HL-60 (cell line): ENCODE measurements around the gene RAPGEF4.

ENCODE experiments used
- DNase-seq, 2 experiments: peaks; one replicate each; pipeline ENCODE4 v3.0.0-alpha.2; 2010 to 2020; ENCODE audit warnings: low read depth in 1 of 2, low spot score in 1 of 2
- H3K27ac ChIP-seq: fragments of 250-450 bp; sonication (Bioruptor Pico); replicated peaks from 2 replicates; pipeline ENCODE4 v1.5.1; 2020; ENCODE audit warnings: mild to moderate bottlenecking, moderate library complexity
- H3K27me3 ChIP-seq: fragments of 250-450 bp; sonication (Bioruptor Pico); 2 replicates; pipeline ENCODE4 v1.5.1; 2021; ENCODE audit warnings: mild to moderate bottlenecking, moderate library complexity; ENCODE audit not compliant: insufficient read depth, poor library complexity, severe bottlenecking
- H3K4me3 ChIP-seq: replicated peaks from 2 replicates; pipeline ENCODE4 v1.5.1; 2011; ENCODE audit warnings: mild to moderate bottlenecking, control low read depth, low read length; ENCODE audit not compliant: insufficient read depth
- CTCF ChIP-seq: IDR thresholded peaks from one replicate; pipeline ENCODE4 v1.5.1; 2011; ENCODE audit warnings: low read length, control low read depth, inconsistent platforms; ENCODE audit not compliant: insufficient read depth
- GABPA ChIP-seq: IDR thresholded peaks from 2 replicates; pipeline ENCODE4 v1.6.1; 2012; ENCODE audit warnings: low read depth
- POLR2AphosphoS5 ChIP-seq: IDR thresholded peaks from 2 replicates; pipeline ENCODE4 v1.6.1; 2012; ENCODE audit warnings: low read depth
- REST ChIP-seq: IDR thresholded peaks from 2 replicates; pipeline ENCODE4 v1.6.1; 2012; ENCODE audit warnings: low read depth; ENCODE audit not compliant: insufficient replicate concordance
- SPI1 ChIP-seq: IDR thresholded peaks from 2 replicates; pipeline ENCODE4 v1.6.1; 2012; ENCODE audit warnings: low read depth, mild to moderate bottlenecking, borderline replicate concordance

Gene RAPGEF4

DNA sequence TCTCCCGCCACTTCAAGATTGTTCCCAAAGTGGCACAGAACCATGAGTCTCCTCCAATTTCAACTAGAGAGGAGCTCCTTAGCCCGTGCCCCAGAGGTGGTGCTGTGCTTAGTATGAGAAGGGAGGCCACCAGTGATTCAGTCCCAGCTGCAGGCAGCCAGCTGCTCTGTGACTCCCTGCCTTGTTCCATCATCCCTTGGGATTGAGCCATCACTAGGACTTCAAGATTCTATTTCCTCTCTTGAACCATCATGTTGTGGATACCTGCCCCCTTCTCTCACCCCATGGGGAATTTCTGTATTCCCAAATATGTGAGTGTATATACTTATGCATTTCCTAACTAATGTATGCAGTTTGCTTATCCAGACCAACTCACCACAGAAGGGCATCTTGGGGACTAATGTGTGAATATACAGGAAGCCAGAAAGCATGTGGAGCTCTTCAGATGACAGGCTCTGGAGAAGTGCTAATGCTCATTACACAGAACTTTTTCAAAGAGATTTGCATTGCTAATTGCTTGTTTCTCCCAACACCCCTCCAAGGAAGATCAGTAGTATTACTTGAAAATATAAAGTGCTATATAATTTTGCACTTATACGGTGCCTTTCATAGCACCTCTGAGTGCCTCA is 229.0 kb downstream of the RAPGEF4 start:
- DNase-seq: no peak
- Histone ChIP-seq H3K27ac (no peak overlapping the region), H3K4me3 (no peak overlapping the region), H3K27me3 (no peaks in the 10 kb centered on the region)
- TF ChIP-seq CTCF: no peak
- TF ChIP-seq GABPA: no peak
- TF ChIP-seq POLR2AphosphoS5: no peak
- no peak for TF ChIP-seq SPI1
- TF ChIP-seq REST: no peak

DNA sequence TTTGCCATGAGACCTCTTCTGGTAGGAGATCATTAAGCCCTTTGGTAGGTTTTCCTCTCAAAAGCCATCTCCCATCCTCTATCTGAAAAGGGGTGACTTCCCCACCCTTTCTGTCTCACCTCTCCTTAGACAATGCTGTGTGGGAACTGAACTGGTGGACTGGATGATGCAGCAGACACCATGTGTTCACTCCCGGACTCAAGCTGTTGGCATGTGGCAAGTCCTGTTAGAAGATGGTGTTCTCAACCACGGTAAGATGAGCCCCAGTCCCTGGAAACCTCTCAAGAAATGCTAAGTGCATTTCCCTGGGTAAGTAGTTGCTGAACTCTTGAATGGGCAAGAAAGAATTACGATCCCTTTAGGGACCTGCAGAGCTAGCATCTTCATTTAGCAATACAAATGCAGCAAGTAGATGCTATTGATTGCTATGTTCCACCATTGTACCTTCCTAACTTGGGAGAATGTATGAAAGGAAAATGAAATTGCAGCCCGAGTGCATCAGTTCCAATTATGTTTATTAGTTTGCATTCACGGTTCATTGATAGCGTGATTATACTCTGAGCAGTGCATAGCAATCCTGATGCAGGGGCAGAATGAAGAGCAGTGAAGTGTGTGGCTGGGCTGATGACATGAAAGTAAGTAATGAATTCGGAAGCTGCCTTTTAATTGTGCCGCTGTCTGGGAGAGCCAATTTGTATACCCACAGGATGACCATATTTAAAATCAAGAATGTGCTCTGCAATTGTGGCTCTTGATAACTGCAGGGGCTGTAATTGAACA is 230.0 kb downstream of the RAPGEF4 start:
- no peak for TF ChIP-seq POLR2AphosphoS5
- no peak for TF ChIP-seq GABPA
- TF ChIP-seq CTCF: no peak
- TF ChIP-seq REST: no peak
- no peak for TF ChIP-seq SPI1

GRCh38 chr2:172967036-172967982 is 231.7 kb downstream of the RAPGEF4 start:
- Histone ChIP-seq H3K4me3 (no peak overlapping the region), H3K27me3 (peaks cover 2% of the 10 kb centered on the region), H3K27ac (no peak overlapping the region)
- no peak for DNase-seq
- TF ChIP-seq REST (no peak), SPI1 (no peak), CTCF (no peak), GABPA (no peak), POLR2AphosphoS5 (no peak)

More for the DNA sequence above, 230.0 kb downstream of the RAPGEF4 start:
- peaks cover 2% of the 10 kb centered on the region for H3K27me3 ChIP-seq
- DNase-seq: no peak
- H3K4me3 ChIP-seq: no peak overlapping the region
- H3K27ac ChIP-seq: no peak overlapping the region
